SK-N-MC (cell line): ENCODE data around the gene SEPTIN2.
A peak's percentile ranks its signal among the peaks of the same experiment; 100 is the strongest.
"Not testable (repeated sequence)": the region's sequence is repeated elsewhere in the genome, so short reads cannot be mapped to it uniquely, and the experiment has no call there.

Experiments used
- DNase-seq: peaks from one replicate; pipeline ENCODE4 v3.0.0-alpha.2; 2011; ENCODE audit warnings: low read depth, low spot score
- H3K27ac ChIP-seq: fragments of 200-600 bp; sonication (generic); 2 replicates; pipeline ENCODE4 v1.5.1; 2016; ENCODE audit warnings: mixed run types
- H3K36me3 ChIP-seq: fragments of 200-600 bp; sonication (generic); 2 replicates; pipeline ENCODE4 v1.6.1; 2017; ENCODE audit warnings: antibody characterized with exemption, low read length, mixed read lengths; ENCODE audit not compliant: insufficient read depth
- H3K4me3 ChIP-seq: fragments of 200-600 bp; sonication (generic); 2 replicates; pipeline ENCODE4 v1.5.1; 2016
- H3K9ac ChIP-seq: fragments of 200-600 bp; sonication (generic); 2 replicates; pipeline ENCODE4 v1.8.0; 2017; ENCODE audit warnings: mixed run types, mixed read lengths; ENCODE audit not compliant: insufficient read length
- H3K9me3 ChIP-seq: fragments of 200-600 bp; sonication (generic); 2 replicates; pipeline ENCODE4 v1.6.1; 2017; ENCODE audit warnings: low read depth, mild to moderate bottlenecking, antibody characterized with exemption, low read length, moderate library complexity, mixed read lengths
- EZH2 ChIP-seq: fragments of 200-600 bp; sonication (generic); IDR thresholded peaks from one replicate; pipeline ENCODE4 v1.6.1; 2017; ENCODE audit warnings: antibody characterized with exemption
- FOXP2 ChIP-seq: optimal IDR thresholded peaks from 2 replicates; pipeline ENCODE3; 2011; ENCODE audit warnings: mild to moderate bottlenecking, moderate library complexity; ENCODE audit not compliant: insufficient read depth; ENCODE audit errors: extremely low read length, control extremely low read depth
- POLR2AphosphoS5 ChIP-seq: IDR thresholded peaks from 2 replicates; pipeline ENCODE4 v1.6.1; 2012; ENCODE audit warnings: mild to moderate bottlenecking, low read depth, low read length, borderline replicate concordance

SEPTIN2 gene

DNA sequence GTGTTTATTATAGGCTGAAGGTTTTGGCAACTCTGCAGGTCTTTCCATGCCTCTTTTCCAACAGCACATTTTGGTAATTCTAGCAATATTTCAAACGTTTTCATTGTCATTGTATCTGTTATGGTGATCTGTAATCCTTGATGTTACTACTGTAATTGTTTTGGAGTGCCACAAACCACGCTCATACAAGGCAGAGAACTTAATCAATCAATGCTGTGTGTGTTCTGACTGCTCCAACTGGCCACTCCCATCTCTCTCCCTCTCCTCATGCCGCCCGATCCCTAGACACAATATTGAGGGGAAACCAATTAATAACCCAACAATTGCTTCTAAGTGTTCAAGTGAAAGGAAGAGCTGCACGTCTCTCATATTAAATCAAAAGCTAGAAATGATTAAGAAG, 33.2 kb upstream of the SEPTIN2 start:
- DNase-seq = no peak
- Histone ChIP-seq H3K27ac (peak overlapping the region; percentile 47), H3K9ac (no peak overlapping the region), H3K36me3 (0 out of 2 replicates have a peak, but pooled peaks cover 3% of the 10 kb centered on the region), H3K9me3 (no peaks in the 10 kb centered on the region), H3K4me3 (no peak overlapping the region)
- TF ChIP-seq POLR2AphosphoS5 (no peak), FOXP2 (no peak), EZH2 (no peak)

DNA sequence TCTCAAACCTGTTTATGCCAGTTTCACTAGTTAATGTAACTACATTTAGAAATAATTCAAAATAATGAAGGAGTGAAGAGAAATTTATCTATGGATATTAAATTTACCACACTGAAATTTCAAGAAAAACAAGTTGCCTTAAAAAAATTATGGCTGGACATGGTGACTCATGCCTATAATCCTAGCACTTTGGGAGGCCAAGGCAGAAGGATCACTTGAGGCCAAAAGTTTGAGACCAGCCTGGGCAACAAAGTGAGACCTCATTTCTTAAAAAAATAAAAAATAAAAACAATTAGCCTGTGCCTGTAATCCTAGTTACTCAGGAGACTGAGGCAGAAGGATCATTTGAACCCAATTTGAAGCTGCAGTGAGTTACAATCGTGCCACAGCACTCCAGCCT, 30.1 kb upstream of the SEPTIN2 start:
- Histone ChIP-seq H3K27ac (no peak overlapping the region), H3K36me3 (0 out of 2 replicates have a peak, but pooled peaks cover 3% of the 10 kb centered on the region), H3K9me3 (no peaks in the 10 kb centered on the region), H3K4me3 (no peak overlapping the region), H3K9ac (no peak overlapping the region)
- TF ChIP-seq EZH2 = no peak
- no peak for TF ChIP-seq POLR2AphosphoS5
- no peak for TF ChIP-seq FOXP2
- no peak for DNase-seq

DNA sequence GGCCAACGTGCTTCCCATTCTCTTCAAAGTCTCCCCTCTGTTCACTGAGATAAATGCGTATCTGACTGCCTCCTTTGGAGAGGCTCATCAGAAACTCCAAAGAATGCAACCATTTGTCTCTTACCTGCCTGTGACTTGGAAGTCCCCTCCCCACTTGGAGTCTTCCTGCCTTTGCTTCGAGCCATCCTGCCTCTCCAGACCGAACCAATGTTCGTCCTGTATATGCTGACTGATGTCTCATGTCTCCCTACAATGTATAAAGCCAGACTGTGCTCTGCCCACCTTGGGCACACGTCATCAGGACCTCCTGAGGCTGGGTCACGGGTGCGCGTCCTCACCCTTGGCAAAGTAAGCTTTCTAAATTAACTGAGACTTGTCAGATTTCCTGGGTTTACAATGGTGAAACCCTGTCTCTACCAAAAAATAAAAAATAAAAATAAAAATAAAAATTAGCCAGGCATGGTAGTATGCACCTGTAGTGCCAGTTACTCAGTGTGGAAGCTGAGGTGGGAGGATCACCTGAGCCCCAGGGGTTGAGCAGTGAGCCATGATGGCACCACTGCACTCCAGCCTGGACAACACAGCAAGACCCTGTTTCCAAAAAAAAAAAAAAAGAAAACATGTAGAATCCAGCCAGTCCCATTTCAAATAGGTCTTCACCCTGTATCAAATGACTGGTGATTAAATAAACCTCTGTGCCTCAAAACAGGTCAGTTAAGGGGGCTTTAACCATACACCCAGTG, 29.2 kb upstream of the SEPTIN2 start:
- Histone ChIP-seq H3K27ac (no peak overlapping the region), H3K36me3 (0 out of 2 replicates have a peak, but pooled peaks cover 3% of the 10 kb centered on the region), H3K4me3 (no peak overlapping the region), H3K9ac (no peak overlapping the region), H3K9me3 (no peaks in the 10 kb centered on the region)
- DNase-seq = no peak
- TF ChIP-seq FOXP2 (no peak), POLR2AphosphoS5 (no peak)

DNA sequence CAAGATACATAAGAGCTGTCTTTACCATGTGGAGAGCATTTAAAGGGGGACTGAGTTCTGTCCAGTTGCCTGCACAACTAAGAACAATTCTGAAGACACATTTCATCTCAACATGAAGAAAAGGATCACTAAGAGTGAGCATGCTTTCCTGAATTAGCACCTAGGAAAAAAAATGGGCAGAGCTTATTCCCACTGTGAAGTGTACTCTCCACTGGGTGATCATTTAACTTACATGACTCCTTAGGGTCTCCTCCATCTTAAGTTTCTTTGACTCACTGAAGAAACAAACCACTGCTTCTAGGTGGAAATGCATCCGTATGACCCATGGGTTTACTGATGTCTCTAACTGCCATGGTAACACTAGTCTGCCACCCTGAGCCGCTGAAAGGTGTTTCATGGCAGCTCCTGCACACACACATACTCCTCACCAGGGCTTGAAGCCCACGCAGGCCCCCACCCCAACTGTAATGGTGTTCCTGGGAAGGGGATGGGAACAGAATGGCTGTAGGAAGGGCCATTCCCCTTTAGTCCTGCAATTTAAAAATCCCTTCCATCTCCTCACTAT, 27.3 kb upstream of the SEPTIN2 start:
- TF ChIP-seq POLR2AphosphoS5 (no peak), EZH2 (no peak), FOXP2 (no peak)
- Histone ChIP-seq H3K27ac (no peak overlapping the region), H3K4me3 (no peak overlapping the region), H3K36me3 (0 out of 2 replicates have a peak, but pooled peaks cover 3% of the 10 kb centered on the region), H3K9me3 (no peaks in the 10 kb centered on the region), H3K9ac (no peak overlapping the region)
- DNase-seq = no peak

DNA sequence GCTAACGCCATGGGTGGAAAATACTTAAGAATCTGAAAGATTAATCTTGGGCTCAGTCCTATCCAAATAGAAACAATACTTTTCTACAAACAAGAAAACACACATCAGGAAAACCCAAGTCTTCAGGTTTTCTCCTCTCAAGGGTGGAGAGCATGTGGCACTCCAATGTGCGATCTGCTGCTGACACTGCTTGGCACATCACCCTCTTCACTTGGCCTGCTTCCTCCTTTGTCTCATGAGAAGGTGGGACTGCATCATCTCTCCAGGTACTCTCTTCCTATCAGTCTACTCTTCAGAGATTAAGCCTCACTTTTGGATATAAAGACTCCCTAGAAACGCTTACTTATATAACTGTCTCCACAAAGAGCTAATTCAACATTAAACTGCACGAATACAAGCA, 26.7 kb upstream of the SEPTIN2 start:
- Histone ChIP-seq H3K9me3 (no peaks in the 10 kb centered on the region), H3K9ac (no peak overlapping the region), H3K27ac (no peak overlapping the region), H3K4me3 (no peak overlapping the region), H3K36me3 (0 out of 2 replicates have a peak, but pooled peaks cover 3% of the 10 kb centered on the region)
- no peak for TF ChIP-seq POLR2AphosphoS5
- TF ChIP-seq FOXP2 = no peak
- TF ChIP-seq EZH2 = no peak
- no peak for DNase-seq

DNA sequence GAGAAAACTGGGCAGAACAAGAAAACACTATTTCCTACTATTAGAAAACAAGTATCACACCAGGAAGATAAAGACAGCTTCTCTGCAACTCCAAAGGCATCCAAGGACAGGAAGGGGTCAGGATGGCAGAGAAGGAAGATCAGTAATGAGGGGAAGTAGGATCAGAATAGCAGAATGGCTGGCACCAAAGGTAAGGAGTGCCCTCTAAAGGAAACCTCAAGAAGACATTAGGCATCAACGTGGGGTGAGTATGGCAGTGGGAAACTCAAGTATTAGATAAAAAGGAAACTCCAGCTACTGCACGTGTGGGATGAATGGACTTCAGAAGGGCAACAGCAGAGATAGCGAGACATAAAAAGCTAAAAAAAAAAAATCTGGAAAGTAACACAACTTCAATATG, 26.1 kb upstream of the SEPTIN2 start:
- H3K9ac ChIP-seq = no peak overlapping the region
- H3K4me3 ChIP-seq = no peak overlapping the region
- 0 out of 2 replicates have a peak, but pooled peaks cover 3% of the 10 kb centered on the region for H3K36me3 ChIP-seq
- no peak overlapping the region for H3K27ac ChIP-seq
- H3K9me3 ChIP-seq = no peaks in the 10 kb centered on the region
- TF ChIP-seq EZH2 (no peak), POLR2AphosphoS5 (no peak), FOXP2 (no peak)
- no peak for DNase-seq

DNA sequence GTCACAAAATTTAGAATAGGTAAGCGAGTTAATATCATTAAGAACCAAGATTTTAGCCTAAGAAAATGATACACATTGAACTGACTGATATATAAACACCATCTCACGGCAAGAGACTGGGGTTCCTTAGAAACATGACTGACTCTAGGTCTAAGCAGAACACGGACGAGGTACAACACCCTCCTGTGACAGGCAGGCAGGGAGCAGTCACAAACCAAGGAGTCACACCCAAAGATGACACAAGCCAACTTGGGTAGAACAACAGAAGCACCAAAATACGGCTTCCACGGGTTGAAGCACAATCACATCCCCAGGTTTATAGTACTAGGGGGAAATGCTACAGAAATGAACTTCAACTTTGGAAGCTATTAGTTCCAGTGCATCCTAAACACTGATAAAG, 24.6 kb upstream of the SEPTIN2 start:
- no peak for DNase-seq
- Histone ChIP-seq H3K4me3 (no peak overlapping the region), H3K36me3 (no peaks in the 10 kb centered on the region; the same call in 1 of the 2 replicates), H3K27ac (no peak overlapping the region), H3K9me3 (no peaks in the 10 kb centered on the region), H3K9ac (no peak overlapping the region)
- TF ChIP-seq EZH2 (no peak), POLR2AphosphoS5 (no peak), FOXP2 (no peak)

DNA sequence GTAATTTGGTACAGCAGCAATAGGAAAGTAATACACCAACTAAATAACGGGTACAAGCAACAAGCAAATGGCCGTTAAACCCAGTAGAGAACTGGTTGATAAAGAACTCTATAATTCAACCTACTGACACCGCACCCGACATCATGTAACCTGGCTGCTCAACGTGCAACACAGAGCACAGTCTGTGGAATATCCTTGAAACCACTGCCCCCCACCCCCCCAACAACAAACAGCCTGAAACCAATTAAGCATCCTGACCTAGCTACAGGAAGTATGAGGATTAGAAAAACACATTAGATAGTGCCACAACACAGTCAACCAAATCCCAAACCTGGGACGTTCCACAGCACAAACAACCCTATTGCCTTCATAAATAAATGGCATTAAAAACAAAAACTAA, 23.7 kb upstream of the SEPTIN2 start:
- H3K36me3 ChIP-seq = peaks cover 6% of the 10 kb centered on the region
- no peaks in the 10 kb centered on the region for H3K9me3 ChIP-seq
- H3K27ac ChIP-seq = no peak overlapping the region
- TF ChIP-seq POLR2AphosphoS5 (no peak), FOXP2 (no peak), EZH2 (no peak)
- H3K9ac ChIP-seq = no peak overlapping the region
- DNase-seq = no peak
- H3K4me3 ChIP-seq = no peak overlapping the region

DNA sequence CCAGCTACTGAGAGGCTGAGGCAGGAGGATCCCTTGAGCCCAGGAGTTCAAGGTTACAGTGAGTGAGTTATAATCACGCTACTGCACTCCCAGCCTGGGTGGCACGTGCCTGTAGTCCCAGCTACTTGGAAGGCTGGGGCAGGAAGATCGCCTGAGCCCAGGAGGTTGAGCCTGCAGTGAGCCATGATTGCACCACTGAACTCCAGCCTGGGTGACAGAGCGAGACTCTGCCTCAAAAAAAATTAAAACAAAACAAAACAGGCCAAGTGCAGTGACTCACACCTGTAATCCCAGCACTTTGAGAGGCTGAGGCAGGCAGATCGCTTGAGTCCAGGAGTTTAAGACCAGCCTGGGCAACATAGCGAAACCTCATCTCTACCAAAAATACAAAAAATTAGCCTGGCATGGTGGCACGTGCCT, 22.3 kb upstream of the SEPTIN2 start:
- H3K36me3 ChIP-seq = peaks cover 13% of the 10 kb centered on the region
- not testable (repeated sequence) for H3K9me3 ChIP-seq, H3K9ac ChIP-seq, H3K27ac ChIP-seq, H3K4me3 ChIP-seq, DNase-seq
